ENCODE data around the gene SCN4A.

SCN4A gene

GRCh38 chr17:64001763-64002529 is 29.2 kb upstream of the SCN4A start:
- DNase-seq (ENCODE audit: low spot score), result no peak

- no peak for DNase-seq (ENCODE audit: low spot score)
Measured at GRCh38 chr17:64001091-64001579, 28.4 kb upstream of the SCN4A start.

- DNase-seq (ENCODE audit: low spot score), result no peak
Measured at GRCh38 chr17:63999680-64000531, 27.2 kb upstream of the SCN4A start.

GRCh38 chr17:63998721-63999679 is 26.3 kb upstream of the SCN4A start:
- no peak for DNase-seq (ENCODE audit: low spot score)

- peak; percentile 71 for DNase-seq (ENCODE audit: low spot score)
Measured at GRCh38 chr17:63998050-63998720, 25.5 kb upstream of the SCN4A start, which contains the start of gene PRR29. TSS of gene PRR29 (plus strand) at chr17:63998351. CDS start at chr17:63998365, 14 bp downstream.

- DNase-seq (ENCODE audit: low spot score), result no peak
Measured at GRCh38 chr17:63997341-63998048, 24.8 kb upstream of the SCN4A start.

- DNase-seq (ENCODE audit: low spot score), result no peak
Measured at GRCh38 chr17:63996430-63997182, 23.9 kb upstream of the SCN4A start.

- DNase-seq (ENCODE audit: low spot score), result no peak
Measured at GRCh38 chr17:63995626-63996025, 22.9 kb upstream of the SCN4A start.

- DNase-seq (ENCODE audit: low spot score), result no peak
Measured at GRCh38 chr17:63993368-63993985, 20.8 kb upstream of the SCN4A start.

- DNase-seq (ENCODE audit: low spot score), result no peak
Measured at GRCh38 chr17:63991611-63992010, 18.9 kb upstream of the SCN4A start.

GRCh38 chr17:63989622-63990345 is 17.1 kb upstream of the SCN4A start:
- DNase-seq (ENCODE audit: low spot score), result no peak

- no peak for DNase-seq (ENCODE audit: low spot score)
Measured at GRCh38 chr17:63988741-63989621, 16.3 kb upstream of the SCN4A start.

- DNase-seq (ENCODE audit: low spot score), result no peak
Measured at GRCh38 chr17:63988127-63988478, 15.4 kb upstream of the SCN4A start.

- DNase-seq (ENCODE audit: low spot score), result no peak
Measured at GRCh38 chr17:63987221-63988126, 14.8 kb upstream of the SCN4A start.

- no peak for DNase-seq (ENCODE audit: low spot score)
Measured at GRCh38 chr17:63986821-63987220, 14.1 kb upstream of the SCN4A start.

- DNase-seq (ENCODE audit: low spot score), result no peak
Measured at GRCh38 chr17:63985387-63986140, 12.8 kb upstream of the SCN4A start.
